Mesenchymal stem cell (in vitro differentiated cells and primary cell): ENCODE results near the gene LINC00237.

ENCODE experiments used
- DNase-seq: peaks from one replicate; pipeline ENCODE4 v3.0.0-alpha.2; 2013
- H2AFZ ChIP-seq: one replicate; pipeline ENCODE4 v1.6.1; 2013; ENCODE audit warnings: low read depth, mild to moderate bottlenecking, control low read depth, inconsistent platforms, low read length, moderate library complexity
- H2AK5ac ChIP-seq: 2 replicates; pipeline ENCODE4 v1.6.1; 2013; ENCODE audit warnings: low read length, moderate library complexity, mild to moderate bottlenecking, inconsistent platforms; ENCODE audit not compliant: severe bottlenecking
- H2BK120ac ChIP-seq: one replicate; pipeline ENCODE4 v1.6.1; 2013; ENCODE audit warnings: low read depth, mild to moderate bottlenecking, inconsistent platforms, low read length, moderate library complexity
- H2BK12ac ChIP-seq, 2 experiments: one replicate each; pipeline ENCODE4 v1.6.1; 2013; ENCODE audit warnings: inconsistent platforms in 2 of 2, low read length in 2 of 2, mild to moderate bottlenecking in 2 of 2, moderate library complexity in 2 of 2, control low read depth in 1 of 2
- H2BK15ac ChIP-seq: one replicate; pipeline ENCODE4 v1.6.1; 2013; ENCODE audit warnings: mild to moderate bottlenecking, low read depth, inconsistent platforms; ENCODE audit not compliant: poor library complexity, severe bottlenecking
- H2BK5ac ChIP-seq: 2 replicates; pipeline ENCODE4 v1.6.1; 2013; ENCODE audit warnings: low read depth, mild to moderate bottlenecking, low read length, control low read depth, inconsistent platforms; ENCODE audit not compliant: poor library complexity, severe bottlenecking
- H3K14ac ChIP-seq, 2 experiments: one replicate each; pipeline ENCODE4 v1.6.1; 2013; ENCODE audit warnings: inconsistent platforms in 2 of 2, low read length in 2 of 2, control low read depth in 1 of 2, mild to moderate bottlenecking in 1 of 2, moderate library complexity in 1 of 2
- H3K18ac ChIP-seq, 2 experiments: one replicate each; pipeline ENCODE4 v1.6.1; 2013; ENCODE audit warnings: inconsistent platforms in 2 of 2, low read length in 2 of 2, control low read depth in 1 of 2, low read depth in 1 of 2, mild to moderate bottlenecking in 1 of 2
- H3K23ac ChIP-seq, 2 experiments: one replicate each; pipeline ENCODE4 v1.6.1; 2013; ENCODE audit warnings: inconsistent platforms in 2 of 2, low read length in 2 of 2, mild to moderate bottlenecking in 2 of 2, moderate library complexity in 2 of 2, control low read depth in 1 of 2
- H3K27ac ChIP-seq: 2 replicates; pipeline ENCODE4 v1.5.1; 2013; ENCODE audit warnings: mild to moderate bottlenecking, moderate library complexity, low read length, control low read depth, inconsistent platforms; ENCODE audit not compliant: poor library complexity, severe bottlenecking
- H3K27me3 ChIP-seq, 2 experiments: 2 replicates each; pipeline versions ENCODE4 v1.6.1 to v1.7.0; 2013; ENCODE audit warnings: low read length in 2 of 2, mild to moderate bottlenecking in 2 of 2, moderate library complexity in 2 of 2, control low read depth in 1 of 2, inconsistent platforms in 1 of 2; ENCODE audit not compliant: control insufficient read depth in 1 of 2, insufficient read depth in 1 of 2
- H3K36me3 ChIP-seq, 2 experiments: 2 replicates each; pipeline versions ENCODE4 v1.6.1 to v1.7.0; 2013; ENCODE audit warnings: low read length in 2 of 2, control low read depth in 1 of 2, inconsistent platforms in 1 of 2, low read depth in 1 of 2, mild to moderate bottlenecking in 1 of 2; ENCODE audit not compliant: insufficient read depth in 2 of 2, control insufficient read depth in 1 of 2
- H3K4ac ChIP-seq, 2 experiments: one replicate each; pipeline ENCODE4 v1.6.1; 2013; ENCODE audit warnings: inconsistent platforms in 2 of 2, low read length in 2 of 2, mild to moderate bottlenecking in 2 of 2, moderate library complexity in 2 of 2, control low read depth in 1 of 2, low read depth in 1 of 2
- H3K4me1 ChIP-seq: 2 replicates; pipeline ENCODE4 v1.6.1; 2013; ENCODE audit warnings: low read depth, low read length, control low read depth; ENCODE audit not compliant: control insufficient read depth, insufficient read depth
- H3K4me2 ChIP-seq: 2 replicates; pipeline ENCODE4 v1.6.1; 2013; ENCODE audit warnings: low read length, mild to moderate bottlenecking, inconsistent platforms; ENCODE audit not compliant: poor library complexity, severe bottlenecking
- H3K4me3 ChIP-seq, 2 experiments: 2 replicates each; pipeline versions ENCODE4 v1.5.1 to v1.7.0; 2013; ENCODE audit warnings: low read length in 2 of 2, mild to moderate bottlenecking in 2 of 2, control low read depth in 1 of 2, low read depth in 1 of 2; ENCODE audit not compliant: insufficient read depth in 1 of 2
- H3K79me1 ChIP-seq: replicated peaks from 2 replicates; pipeline ENCODE4 v1.6.1; 2013; ENCODE audit warnings: mild to moderate bottlenecking, control low read depth, low read length, inconsistent platforms; ENCODE audit not compliant: poor library complexity, severe bottlenecking
- H3K9ac ChIP-seq: 2 replicates; pipeline ENCODE4 v1.7.0; 2013; ENCODE audit warnings: mild to moderate bottlenecking, low read length, moderate library complexity
- H3K9me3 ChIP-seq: 2 replicates; pipeline ENCODE4 v1.7.0; 2013; ENCODE audit warnings: mild to moderate bottlenecking, low read length; ENCODE audit not compliant: control insufficient read depth
- H4K8ac ChIP-seq: one replicate; pipeline ENCODE4 v1.6.1; 2013; ENCODE audit warnings: inconsistent platforms, mild to moderate bottlenecking, low read length, moderate library complexity
- H4K91ac ChIP-seq: one replicate; pipeline ENCODE4 v1.6.1; 2013; ENCODE audit warnings: mild to moderate bottlenecking, low read length, inconsistent platforms
- WGBS: methylation state at CpG from one replicate; pipeline ENCODE4 v1.1.7; 2013; ENCODE audit warnings: mixed read lengths; 5-methylcytosine and 5-hydroxymethylcytosine counted together

LINC00237 gene

DNA sequence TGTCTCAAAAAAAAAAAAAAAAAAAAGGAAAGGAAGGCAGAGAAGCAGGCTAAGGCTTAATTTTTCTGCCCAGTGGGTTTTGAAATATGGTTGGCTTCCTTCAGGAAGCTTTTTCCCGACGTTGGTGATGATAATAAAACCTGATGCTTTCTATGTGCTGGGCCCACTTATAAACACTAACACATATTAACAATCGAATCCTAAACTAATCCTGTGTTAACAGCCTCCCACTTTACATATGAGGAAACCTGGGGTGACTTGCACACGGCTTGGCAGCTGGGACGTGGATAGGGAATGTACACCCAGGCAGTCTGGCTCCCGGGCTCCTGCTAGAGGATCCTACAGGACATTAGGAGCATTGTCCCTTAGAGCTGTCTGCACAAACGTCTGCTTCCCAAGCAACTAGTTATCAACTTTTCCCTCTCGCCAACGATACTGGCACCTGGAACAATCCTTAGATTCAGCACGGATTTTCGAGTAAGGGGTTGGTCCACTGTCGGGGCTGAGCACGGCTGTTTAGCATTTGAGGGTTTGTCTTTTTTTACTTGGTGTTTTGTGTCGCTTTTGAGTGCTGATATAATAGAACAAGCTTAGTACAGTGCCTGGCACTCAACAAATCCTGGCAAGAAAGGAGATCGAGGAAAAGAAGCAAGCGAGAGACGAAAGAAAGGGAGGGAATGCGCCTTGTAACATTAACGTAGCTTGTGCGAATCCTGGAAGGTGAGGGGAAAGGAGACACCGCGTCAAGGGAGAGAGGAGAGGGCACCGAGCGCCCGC lies 19.1 kb upstream of the LINC00237 start:
- peak overlapping the region in 1 of 2 experiments; percentile 34 for H3K18ac ChIP-seq
- no peak overlapping the region for H2BK120ac ChIP-seq
- WGBS: 18% methylated on average over 18 of the region's 25 CpGs
- peak overlapping the region; percentile 83 for H3K9ac ChIP-seq
- H3K27ac ChIP-seq: no peak overlapping the region
- peak overlapping the region; percentile 56 for H3K4me2 ChIP-seq
- H4K91ac ChIP-seq: no peak overlapping the region
- H3K9me3 ChIP-seq: no peaks in the 10 kb centered on the region
- H2BK15ac ChIP-seq: no peak overlapping the region
- H3K79me1 ChIP-seq: peaks cover 10% of the 10 kb centered on the region
- H3K36me3 ChIP-seq: no peaks in the 10 kb centered on the region
- no peak overlapping the region for H2BK5ac ChIP-seq
- no peaks in the 10 kb centered on the region for H3K4me1 ChIP-seq
- H3K27me3 ChIP-seq: no peaks in the 10 kb centered on the region
- no peak overlapping the region for H2BK12ac ChIP-seq
- no peak overlapping the region for H3K4ac ChIP-seq
- no peak overlapping the region for H4K8ac ChIP-seq
- peak overlapping the region in 1 of 2 experiments; percentile 93 for H3K4me3 ChIP-seq
- no peak overlapping the region for H3K14ac ChIP-seq
- peak overlapping the region; percentile 96 for H2AFZ ChIP-seq
- H3K23ac ChIP-seq: no peak overlapping the region
- no peak overlapping the region for H2AK5ac ChIP-seq
- peak; percentile 75 for DNase-seq

DNA sequence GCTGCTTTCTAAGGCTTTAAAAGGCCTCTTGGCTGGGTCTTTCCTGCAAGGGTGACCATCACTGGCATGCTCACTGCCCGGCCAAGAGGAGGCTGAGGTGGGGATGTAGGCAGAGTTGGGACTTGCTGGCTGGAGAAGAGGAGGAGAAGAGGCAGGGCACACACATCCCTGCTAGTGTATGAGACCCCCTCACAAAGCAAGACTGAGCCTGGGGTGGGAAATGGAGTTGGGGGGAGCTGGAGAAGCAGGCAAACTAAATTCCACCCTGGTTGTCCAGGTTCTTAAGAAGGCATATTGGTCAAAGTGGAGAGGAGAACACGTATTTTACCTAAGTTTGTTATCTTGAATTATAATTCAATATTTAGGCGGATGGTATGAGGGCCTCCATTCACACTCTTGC lies 18.0 kb upstream of the LINC00237 start:
- Histone ChIP-seq H3K9ac (no peak overlapping the region), H2AK5ac (no peak overlapping the region), H2AFZ (no peak overlapping the region), H3K36me3 (no peaks in the 10 kb centered on the region), H2BK15ac (no peak overlapping the region), H3K4me2 (no peak overlapping the region), H3K4me3 (no peak overlapping the region), H3K27me3 (peaks cover 0 to under 1% of the 10 kb centered on the region in 2 experiments), H2BK120ac (no peak overlapping the region), H3K4me1 (no peaks in the 10 kb centered on the region), H4K91ac (no peak overlapping the region), H2BK12ac (no peak overlapping the region), H4K8ac (no peak overlapping the region), H3K27ac (no peak overlapping the region), H3K4ac (no peak overlapping the region), H3K23ac (no peak overlapping the region), H3K14ac (no peak overlapping the region), H3K18ac (no peak overlapping the region), H3K9me3 (no peaks in the 10 kb centered on the region), H3K79me1 (peaks cover 6% of the 10 kb centered on the region), H2BK5ac (no peak overlapping the region)
- DNase-seq: no peak
- WGBS: 90% methylated on average over 3 of the region's 3 CpGs

DNA sequence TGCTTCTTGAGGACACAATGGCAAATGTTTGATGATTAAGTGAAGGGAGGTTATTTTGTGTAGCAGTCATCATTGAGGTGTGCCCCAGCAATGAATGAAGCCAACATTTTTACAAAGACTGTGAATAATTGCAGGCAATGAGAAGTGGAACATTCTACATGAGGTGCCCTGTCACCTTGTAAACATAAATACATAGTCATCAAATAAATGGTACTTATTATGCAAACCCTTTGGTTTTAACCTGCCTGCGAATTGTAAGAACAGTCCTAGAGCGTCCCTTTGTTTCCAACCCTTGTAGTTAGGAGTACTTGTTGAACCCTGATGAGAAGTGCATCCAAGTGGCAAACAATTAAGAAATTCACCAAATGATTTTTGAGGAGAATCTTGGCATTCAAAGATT lies 12.6 kb upstream of the LINC00237 start:
- H2AFZ ChIP-seq: no peak overlapping the region
- 85% methylated on average over 2 of the region's 2 CpGs for WGBS

GRCh38 chr20:21118138-21118537 lies 12.0 kb upstream of the LINC00237 start:
- Histone ChIP-seq H3K18ac (no peak overlapping the region), H2BK5ac (no peak overlapping the region), H3K9me3 (peaks cover 3% of the 10 kb centered on the region), H2AFZ (no peak overlapping the region), H3K14ac (no peak overlapping the region), H3K9ac (no peak overlapping the region), H4K8ac (no peak overlapping the region), H2AK5ac (no peak overlapping the region), H3K4me2 (no peak overlapping the region), H3K27me3 (peaks cover 24 to 33% of the 10 kb centered on the region in 2 experiments), H3K4me3 (no peak overlapping the region), H2BK120ac (no peak overlapping the region), H3K27ac (no peak overlapping the region), H3K4me1 (no peaks in the 10 kb centered on the region), H3K23ac (no peak overlapping the region), H4K91ac (no peak overlapping the region), H2BK15ac (no peak overlapping the region), H2BK12ac (no peak overlapping the region), H3K4ac (no peak overlapping the region), H3K36me3 (no peaks in the 10 kb centered on the region), H3K79me1 (no peaks in the 10 kb centered on the region)
- DNase-seq: no peak
- WGBS: 61% methylated on average over 3 of the region's 4 CpGs

More for the DNA sequence above, 12.6 kb upstream of the LINC00237 start:
- Histone ChIP-seq H4K91ac (no peak overlapping the region), H3K4me3 (no peak overlapping the region), H3K4ac (no peak overlapping the region), H3K23ac (no peak overlapping the region), H3K27ac (no peak overlapping the region), H4K8ac (no peak overlapping the region), H3K36me3 (no peaks in the 10 kb centered on the region), H2BK5ac (no peak overlapping the region), H3K27me3 (peaks cover 18 to 27% of the 10 kb centered on the region in 2 experiments), H3K4me1 (no peaks in the 10 kb centered on the region), H3K9me3 (peaks cover 3% of the 10 kb centered on the region), H3K9ac (no peak overlapping the region), H2AK5ac (no peak overlapping the region), H3K4me2 (no peak overlapping the region), H3K18ac (no peak overlapping the region), H2BK15ac (no peak overlapping the region), H2BK12ac (no peak overlapping the region), H3K79me1 (no peaks in the 10 kb centered on the region), H2BK120ac (no peak overlapping the region), H3K14ac (no peak overlapping the region)
- DNase-seq: no peak
